H9 (cell line): ENCODE data around the gene ZNRF3. TPM values are rescaled to one million over a fixed set of nuclear protein-coding genes. Genes with fewer than 3 reads are reported as not detected.

Experiments
- DNase-seq: peaks from one replicate; pipeline ENCODE4 v3.0.0-alpha.2; 2017
- H2AFZ ChIP-seq: one replicate; pipeline ENCODE4 v1.6.1; 2013; ENCODE audit warnings: mild to moderate bottlenecking, low read length, control low read depth, moderate library complexity
- H2AK5ac ChIP-seq: 2 replicates; pipeline ENCODE4 v1.6.1; 2013; ENCODE audit warnings: low read length, control low read depth, mixed read lengths; ENCODE audit not compliant: insufficient read length
- H2BK120ac ChIP-seq: one replicate; pipeline ENCODE4 v1.6.1; 2013; ENCODE audit warnings: low read depth, mild to moderate bottlenecking, low read length, control low read depth, inconsistent platforms; ENCODE audit not compliant: poor library complexity, severe bottlenecking
- H2BK12ac ChIP-seq: 2 replicates; pipeline ENCODE4 v1.6.1; 2013; ENCODE audit warnings: low read length, control low read depth, mixed read lengths, low read depth; ENCODE audit not compliant: insufficient read length
- H2BK15ac ChIP-seq: 2 replicates; pipeline ENCODE4 v1.6.1; 2013; ENCODE audit warnings: low read depth, low read length, control low read depth
- H2BK20ac ChIP-seq: one replicate; pipeline ENCODE4 v1.6.1; 2013; ENCODE audit warnings: low read depth, mild to moderate bottlenecking, low read length, control low read depth, inconsistent platforms; ENCODE audit not compliant: poor library complexity, severe bottlenecking
- H2BK5ac ChIP-seq: 2 replicates; pipeline ENCODE4 v1.6.1; 2013; ENCODE audit warnings: low read length, control low read depth, mixed read lengths; ENCODE audit not compliant: insufficient read length
- H3K14ac ChIP-seq: 2 replicates; pipeline ENCODE4 v1.6.1; 2013; ENCODE audit warnings: low read length, control low read depth; ENCODE audit not compliant: insufficient read depth
- H3K18ac ChIP-seq: 2 replicates; pipeline ENCODE4 v1.6.1; 2013; ENCODE audit warnings: low read depth, mild to moderate bottlenecking, mixed read lengths, low read length, control low read depth; ENCODE audit not compliant: insufficient read length
- H3K23ac ChIP-seq: 2 replicates; pipeline ENCODE4 v1.6.1; 2013; ENCODE audit warnings: low read length, control low read depth, mixed read lengths, low read depth; ENCODE audit not compliant: insufficient read length
- H3K23me2 ChIP-seq: 2 replicates; pipeline ENCODE4 v1.6.1; 2013; ENCODE audit warnings: low read depth, mild to moderate bottlenecking, mixed read lengths, low read length, control low read depth; ENCODE audit not compliant: insufficient read length, poor library complexity, severe bottlenecking
- H3K27ac ChIP-seq: 2 replicates; pipeline ENCODE4 v1.5.1; 2013; ENCODE audit warnings: low read length, control low read depth, mixed read lengths, low read depth; ENCODE audit not compliant: insufficient read length
- H3K27me3 ChIP-seq: 2 replicates; pipeline ENCODE4 v1.6.1; 2013; ENCODE audit warnings: low read length, control low read depth, inconsistent platforms; ENCODE audit not compliant: insufficient read depth
- H3K4ac ChIP-seq: 2 replicates; pipeline ENCODE4 v1.6.1; 2013; ENCODE audit warnings: low read depth, mild to moderate bottlenecking, control low read depth, inconsistent platforms, low read length, moderate library complexity
- H3K4me1 ChIP-seq: 2 replicates; pipeline ENCODE4 v1.6.1; 2013; ENCODE audit warnings: low read length, control low read depth, inconsistent platforms; ENCODE audit not compliant: insufficient read depth
- H3K4me2 ChIP-seq: 2 replicates; pipeline ENCODE4 v1.6.1; 2013; ENCODE audit warnings: low read length, control low read depth, mixed read lengths; ENCODE audit not compliant: insufficient read length, insufficient read depth
- H3K56ac ChIP-seq: 2 replicates; pipeline ENCODE4 v1.6.1; 2013; ENCODE audit warnings: low read depth, mild to moderate bottlenecking, mixed read lengths, low read length, control low read depth; ENCODE audit not compliant: insufficient read length
- H3K79me1 ChIP-seq: 2 replicates; pipeline ENCODE4 v1.6.1; 2013; ENCODE audit warnings: low read depth, mild to moderate bottlenecking, moderate library complexity, low read length, control low read depth, inconsistent platforms; ENCODE audit not compliant: insufficient read depth, poor library complexity, severe bottlenecking
- H3K79me2 ChIP-seq: 2 replicates; pipeline ENCODE4 v1.6.1; 2013; ENCODE audit warnings: low read length, control low read depth, inconsistent platforms; ENCODE audit not compliant: insufficient read depth
- H3K9ac ChIP-seq: 2 replicates; pipeline ENCODE4 v1.6.1; 2013; ENCODE audit warnings: low read length, control low read depth, mixed read lengths; ENCODE audit not compliant: insufficient read length; ENCODE audit errors: extremely low read depth
- H3K9me3 ChIP-seq: one replicate; pipeline ENCODE4 v1.6.1; 2013; ENCODE audit warnings: low read depth, low read length, inconsistent platforms; ENCODE audit not compliant: control insufficient read depth
- H3T11ph ChIP-seq: one replicate; pipeline ENCODE4 v1.6.1; 2013; ENCODE audit warnings: mild to moderate bottlenecking, low read length, control low read depth, inconsistent platforms
- H4K20me1 ChIP-seq: one replicate; pipeline ENCODE4 v1.6.1; 2013; ENCODE audit not compliant: control insufficient read depth, insufficient read length, insufficient read depth
- H4K5ac ChIP-seq: 2 replicates; pipeline ENCODE4 v1.6.1; 2013; ENCODE audit warnings: low read depth, mild to moderate bottlenecking, mixed read lengths, low read length, control low read depth; ENCODE audit not compliant: insufficient read length
- H4K8ac ChIP-seq: replicated peaks from 2 replicates; pipeline ENCODE4 v1.6.1; 2013; ENCODE audit warnings: low read length, control low read depth, mixed read lengths, low read depth; ENCODE audit not compliant: insufficient read length
- H4K91ac ChIP-seq: 2 replicates; pipeline ENCODE4 v1.6.1; 2013; ENCODE audit warnings: low read depth, mild to moderate bottlenecking, moderate library complexity, mixed read lengths, low read length, control low read depth; ENCODE audit not compliant: insufficient read length
- H3K27ac Mint-ChIP-seq, 3 experiments: 2 replicates in 2 of 3; 3 replicates in 1 of 3; pipeline ENCODE4 v1.8.0; 2020 to 2021; ENCODE audit warnings: mixed read lengths in 3 of 3, mild to moderate bottlenecking in 1 of 3, moderate library complexity in 1 of 3
- H3K27me3 Mint-ChIP-seq: 2 replicates; pipeline ENCODE4 v1.8.0; 2021; ENCODE audit warnings: low read depth, mild to moderate bottlenecking, moderate library complexity, mixed read lengths
- H3K36me3 Mint-ChIP-seq, 3 experiments: 2 replicates in 2 of 3; 3 replicates in 1 of 3; pipeline ENCODE4 v1.8.0; 2020 to 2021; ENCODE audit warnings: low read depth in 3 of 3, mixed read lengths in 3 of 3; ENCODE audit not compliant: insufficient read depth in 1 of 3
- H3K4me1 Mint-ChIP-seq, 2 experiments: 2 replicates each; pipeline ENCODE4 v1.8.0; 2020; ENCODE audit warnings: mixed read lengths in 2 of 2
- H3K4me3 Mint-ChIP-seq, 2 experiments: 2 replicates in 1 of 2; 3 replicates in 1 of 2; pipeline ENCODE4 v1.8.0; 2020 to 2021; ENCODE audit warnings: mild to moderate bottlenecking in 2 of 2, mixed read lengths in 2 of 2, moderate library complexity in 1 of 2
- H3K9me3 Mint-ChIP-seq, 2 experiments: 2 replicates in 1 of 2; 3 replicates in 1 of 2; pipeline ENCODE4 v1.8.0; 2020; ENCODE audit warnings: mild to moderate bottlenecking in 2 of 2, mixed read lengths in 2 of 2, moderate library complexity in 1 of 2
- WGBS: extraction: QIAGEN DNeasy Blood & Tissue Kit; methylation state at CpG from one replicate; pipeline ENCODE4 v1.1.7; 2013; ENCODE audit warnings: missing lambda C conversion rate, low lambda C conversion rate, mixed read lengths; ENCODE audit not compliant: insufficient read length; ENCODE audit errors: extremely low coverage; 5-methylcytosine and 5-hydroxymethylcytosine counted together
- total RNA-seq: library from RNA; stranded (reverse); gene quantifications from 2 replicates; pipeline ENCODE4 v1.2.1, GENCODE V29; 2021
- TF ChIP-seq, protein P1 (sequence below): fragments of 200-600 bp; sonication (generic); conservative IDR thresholded peaks from 3 replicates; pipeline ENCODE4 v1.8.0; 2021; ENCODE audit warnings: antibody characterized with exemption, mild to moderate bottlenecking

ZNRF3 gene
- total RNA-seq, 1 experiment from 2014 or later = 20.6 TPM

DNA sequence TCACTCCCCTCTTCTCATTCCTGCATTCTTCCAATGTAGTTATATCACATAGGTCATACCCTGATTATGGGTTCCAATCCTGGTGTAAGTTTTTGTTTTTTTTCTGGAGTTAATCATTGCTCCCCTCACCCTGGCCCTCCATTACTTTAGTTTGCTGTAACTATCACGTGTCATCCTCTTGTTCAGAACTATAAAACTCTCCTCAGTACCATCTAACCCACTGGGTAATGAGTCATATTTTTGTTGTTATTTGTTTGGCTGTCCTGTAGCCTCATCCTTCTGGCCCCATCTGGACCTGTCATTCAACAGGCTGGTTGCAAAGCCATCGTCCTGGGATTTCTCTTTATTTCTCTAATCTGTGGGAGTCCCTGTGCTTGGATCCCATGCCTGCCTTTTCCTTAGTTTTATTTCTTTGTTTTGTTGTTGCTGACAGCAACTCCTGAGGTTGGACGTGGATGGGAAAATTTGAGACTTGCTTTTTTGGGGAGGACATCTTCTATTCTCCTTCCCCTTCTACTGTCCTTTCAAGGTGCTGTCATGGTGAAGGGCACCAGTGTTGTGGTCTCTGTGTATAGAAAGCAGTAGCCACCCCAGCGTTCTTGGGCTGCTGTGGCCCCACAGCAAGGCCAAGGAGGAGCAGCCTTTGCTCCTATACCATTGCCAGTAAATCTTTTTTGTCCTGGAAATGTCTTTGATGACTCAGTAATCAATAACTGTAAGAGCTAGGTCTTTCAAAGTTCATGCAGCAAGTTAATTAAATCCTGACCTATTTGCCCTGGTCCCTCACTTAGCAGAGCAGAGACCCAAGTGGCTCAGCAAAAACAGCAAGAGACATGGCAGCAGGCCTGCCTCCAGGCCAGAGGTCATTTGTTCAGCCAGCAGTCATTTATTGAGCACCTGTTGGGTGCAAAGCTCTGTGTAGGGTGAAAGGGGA lies 95.8 kb downstream of the ZNRF3 start:
- Histone ChIP-seq H2BK120ac (no peak overlapping the region), H3K4me2 (no peak overlapping the region), H4K8ac (no peak overlapping the region), H3K56ac (no peak overlapping the region), H3K14ac (no peak overlapping the region), H3K23me2 (no peaks in the 10 kb centered on the region), H3K27ac (no peak overlapping the region), H3K9ac (no peak overlapping the region), H2BK20ac (no peak overlapping the region), H3K18ac (no peak overlapping the region), H3K9me3 (no peaks in the 10 kb centered on the region), H2BK12ac (no peak overlapping the region), H3K4ac (no peak overlapping the region), H2BK15ac (no peak overlapping the region), H3K27me3 (no peaks in the 10 kb centered on the region), H2BK5ac (no peak overlapping the region), H2AFZ (no peak overlapping the region), H3K23ac (no peak overlapping the region), H2AK5ac (no peak overlapping the region), H3T11ph (no peak overlapping the region), H3K79me2 (peaks cover 4% of the 10 kb centered on the region; the same call in 1 of the 2 replicates), H4K20me1 (peaks cover 3% of the 10 kb centered on the region), H4K5ac (no peak overlapping the region), H3K79me1 (no peaks in the 10 kb centered on the region), H4K91ac (no peak overlapping the region), H3K4me1 (peaks cover 24% of the 10 kb centered on the region; the same call in 1 of the 2 replicates)
- Mint-ChIP-seq H3K4me1 (peaks cover 57 to 59% of the 10 kb centered on the region in 2 experiments), H3K27me3 (no peaks in the 10 kb centered on the region), H3K36me3 (peaks cover 0 to 4% (median 0%) of the 10 kb centered on the region in 3 experiments; a peak in 1 of 7 replicates), H3K9me3 (no peaks in the 10 kb centered on the region), H3K27ac (peak overlapping the region; percentile 18 to 47 (median 25); a peak in 4 of 7 replicates), H3K4me3 (no peak overlapping the region)
- TF ChIP-seq, protein P1, sequence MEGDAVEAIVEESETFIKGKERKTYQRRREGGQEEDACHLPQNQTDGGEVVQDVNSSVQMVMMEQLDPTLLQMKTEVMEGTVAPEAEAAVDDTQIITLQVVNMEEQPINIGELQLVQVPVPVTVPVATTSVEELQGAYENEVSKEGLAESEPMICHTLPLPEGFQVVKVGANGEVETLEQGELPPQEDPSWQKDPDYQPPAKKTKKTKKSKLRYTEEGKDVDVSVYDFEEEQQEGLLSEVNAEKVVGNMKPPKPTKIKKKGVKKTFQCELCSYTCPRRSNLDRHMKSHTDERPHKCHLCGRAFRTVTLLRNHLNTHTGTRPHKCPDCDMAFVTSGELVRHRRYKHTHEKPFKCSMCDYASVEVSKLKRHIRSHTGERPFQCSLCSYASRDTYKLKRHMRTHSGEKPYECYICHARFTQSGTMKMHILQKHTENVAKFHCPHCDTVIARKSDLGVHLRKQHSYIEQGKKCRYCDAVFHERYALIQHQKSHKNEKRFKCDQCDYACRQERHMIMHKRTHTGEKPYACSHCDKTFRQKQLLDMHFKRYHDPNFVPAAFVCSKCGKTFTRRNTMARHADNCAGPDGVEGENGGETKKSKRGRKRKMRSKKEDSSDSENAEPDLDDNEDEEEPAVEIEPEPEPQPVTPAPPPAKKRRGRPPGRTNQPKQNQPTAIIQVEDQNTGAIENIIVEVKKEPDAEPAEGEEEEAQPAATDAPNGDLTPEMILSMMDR = no peak
- no CpG with 5 or more reads among the region's 4 CpGs for WGBS
- DNase-seq = no peak
